ENCODE measurements around the gene SYS1.

SYS1 gene
- 49.2 to 81.3 (median 63.8) reads per million in 9 experiments for total RNA-seq

DNA sequence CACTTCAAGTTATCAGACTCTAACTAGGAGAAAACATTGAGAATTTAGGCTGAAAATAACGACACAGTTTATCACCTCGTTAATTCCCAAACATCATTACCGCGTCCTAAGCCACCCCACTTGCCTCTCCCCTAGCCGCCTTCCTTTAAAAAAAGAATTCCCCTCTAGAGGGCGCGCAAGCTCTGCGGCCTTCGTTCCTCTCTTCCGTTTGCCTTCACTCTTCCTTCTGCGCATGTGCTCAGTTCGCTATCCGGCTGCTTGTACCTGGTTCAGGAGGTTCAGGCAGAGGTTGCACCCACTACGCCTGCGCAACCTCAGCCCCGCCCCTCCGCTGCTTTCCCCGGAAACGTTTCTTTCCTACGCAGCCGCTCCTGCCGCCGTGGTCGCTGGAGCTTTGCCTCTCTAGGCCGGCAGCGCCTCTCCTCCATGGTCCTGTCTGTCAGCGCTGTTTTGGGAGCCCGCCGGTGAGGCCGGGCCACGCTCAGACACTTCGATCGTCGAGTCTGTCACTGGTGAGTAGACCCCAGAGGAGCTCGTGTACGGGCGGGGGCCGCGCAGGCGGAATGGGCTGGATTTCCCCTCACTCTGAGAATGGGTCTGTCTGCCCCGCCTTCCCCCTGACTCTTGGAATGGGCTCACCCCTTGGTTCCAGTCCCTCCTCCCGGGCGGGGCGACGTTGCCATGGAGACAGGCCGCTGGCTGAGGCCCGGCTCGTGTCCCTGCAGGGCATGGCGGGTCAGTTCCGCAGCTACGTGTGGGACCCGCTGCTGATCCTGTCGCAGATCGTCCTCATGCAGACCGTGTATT, at the start of gene SYS1:
Gene SYS1 (plus strand): TSS at position 353 of the 807 bp plus-strand sequence. CDS start 376 bp downstream, at position 729.
- H3K27me3 Mint-ChIP-seq = no peaks in the 10 kb centered on the region
- peaks cover 33% of the 10 kb centered on the region in 2 donors for H3K4me1 Mint-ChIP-seq (ENCODE audit: low read depth in 2 of 2)
- no peaks in the 10 kb centered on the region for H3K9me3 Mint-ChIP-seq
- ATAC-seq (replicated peaks) (peak; percentile 80), DNase-seq (peak; percentile 98 to 99 (median 98))
- peak within 1 kb of the TSS; percentile 95 to 96 for H3K27ac Mint-ChIP-seq
- H3K4me3 Mint-ChIP-seq = peak within 1 kb of the TSS; percentile 84 to 91
- peaks cover 41% of the 10 kb centered on the region for H3K36me3 Mint-ChIP-seq (ENCODE audit: insufficient read depth)

- no peaks in the 10 kb centered on the region for H3K9me3 Mint-ChIP-seq
- H3K27ac Mint-ChIP-seq = no peak overlapping the region
- ATAC-seq (replicated peaks) (no peak), DNase-seq (no peak)
- H3K4me3 Mint-ChIP-seq = no peak overlapping the region
- peaks cover under 1 to 12% of the 10 kb centered on the region in 2 donors for H3K4me1 Mint-ChIP-seq (ENCODE audit: low read depth in 2 of 2)
- H3K36me3 Mint-ChIP-seq (ENCODE audit: insufficient read depth) = no peaks in the 10 kb centered on the region
- H3K27me3 Mint-ChIP-seq = peaks cover 56 to 83% of the 10 kb centered on the region in 2 donors
These were observed 49.0 kb upstream of the SYS1 start for GRCh38 chr20:45313943-45314342.

GRCh38 chr20:45315672-45316071, 47.3 kb upstream of the SYS1 start:
- no peak for DNase-seq
- H3K27me3 Mint-ChIP-seq = peaks cover 45 to 66% of the 10 kb centered on the region in 2 donors
- H3K4me1 Mint-ChIP-seq (ENCODE audit: low read depth in 2 of 2) = peaks cover 5 to 19% of the 10 kb centered on the region in 2 donors

GRCh38 chr20:45316150-45317080, 46.5 kb upstream of the SYS1 start:
- H3K9me3 Mint-ChIP-seq = no peaks in the 10 kb centered on the region
- no peak overlapping the region for H3K4me3 Mint-ChIP-seq
- H3K4me1 Mint-ChIP-seq (ENCODE audit: low read depth in 2 of 2) = peaks cover 12 to 20% of the 10 kb centered on the region in 2 donors
- no peak for ATAC-seq (replicated peaks)
- peaks cover 8% of the 10 kb centered on the region for H3K36me3 Mint-ChIP-seq (ENCODE audit: insufficient read depth)
- H3K27me3 Mint-ChIP-seq = peaks cover 38 to 58% of the 10 kb centered on the region in 2 donors
- H3K27ac Mint-ChIP-seq = no peak overlapping the region
- no peak for DNase-seq

More at GRCh38 chr20:45315672-45316071, 47.3 kb upstream of the SYS1 start:
- no peak overlapping the region for H3K27ac Mint-ChIP-seq
- no peak overlapping the region for H3K4me3 Mint-ChIP-seq
- no peaks in the 10 kb centered on the region for H3K9me3 Mint-ChIP-seq
- ATAC-seq (replicated peaks) = no peak
- peaks cover 5% of the 10 kb centered on the region for H3K36me3 Mint-ChIP-seq (ENCODE audit: insufficient read depth)

DNA sequence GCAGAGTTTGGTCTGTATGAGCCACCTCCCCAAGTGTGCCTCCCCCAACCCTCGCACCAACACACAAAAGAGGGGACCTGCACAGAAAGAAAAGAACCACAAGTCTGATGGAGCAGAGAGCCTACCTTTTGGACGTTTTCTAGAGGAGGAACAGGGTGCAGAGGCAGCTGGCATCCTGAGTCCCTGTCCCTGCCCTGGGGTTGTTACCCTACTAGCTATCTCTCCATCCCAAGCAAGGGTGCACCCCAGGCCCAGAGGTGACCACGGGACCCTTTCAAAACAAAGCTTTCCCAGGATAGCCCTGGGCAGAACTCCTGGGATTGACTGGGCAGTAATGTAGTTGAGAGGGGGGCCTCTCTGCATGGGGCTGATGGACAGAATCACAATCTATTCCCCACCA, 45.1 kb upstream of the SYS1 start:
- no peak for DNase-seq
- peaks cover 25 to 44% of the 10 kb centered on the region in 2 donors for H3K27me3 Mint-ChIP-seq
- no peaks in the 10 kb centered on the region for H3K9me3 Mint-ChIP-seq
- no peak overlapping the region for H3K4me3 Mint-ChIP-seq
- ATAC-seq (replicated peaks) = no peak
- peaks cover 9% of the 10 kb centered on the region for H3K36me3 Mint-ChIP-seq (ENCODE audit: insufficient read depth)
- H3K4me1 Mint-ChIP-seq (ENCODE audit: low read depth in 2 of 2) = peaks cover 12 to 20% of the 10 kb centered on the region in 2 donors
- H3K27ac Mint-ChIP-seq = no peak overlapping the region

GRCh38 chr20:45318386-45318939, 44.5 kb upstream of the SYS1 start:
- H3K27me3 Mint-ChIP-seq = peaks cover 22 to 38% of the 10 kb centered on the region in 2 donors
- peaks cover 12 to 20% of the 10 kb centered on the region in 2 donors for H3K4me1 Mint-ChIP-seq (ENCODE audit: low read depth in 2 of 2)
- no peak overlapping the region for H3K27ac Mint-ChIP-seq
- ATAC-seq (replicated peaks) (no peak), DNase-seq (no peak)
- peaks cover 9% of the 10 kb centered on the region for H3K36me3 Mint-ChIP-seq (ENCODE audit: insufficient read depth)
- no peaks in the 10 kb centered on the region for H3K9me3 Mint-ChIP-seq
- H3K4me3 Mint-ChIP-seq = no peak overlapping the region

- H3K4me1 Mint-ChIP-seq (ENCODE audit: low read depth in 2 of 2) = peaks cover 12 to 20% of the 10 kb centered on the region in 2 donors
These were observed 44.0 kb upstream of the SYS1 start for GRCh38 chr20:45318948-45319347.

GRCh38 chr20:45320948-45321595, 41.9 kb upstream of the SYS1 start:
- no peak for DNase-seq
- Mint-ChIP-seq H3K27me3 (peaks cover 0 to 16% of the 10 kb centered on the region in 2 donors), H3K9me3 (no peaks in the 10 kb centered on the region), H3K4me1 (ENCODE audit: low read depth in 2 of 2) (peaks cover 12 to 20% of the 10 kb centered on the region in 2 donors), H3K27ac (peak overlapping the region; percentile 64 to 68), H3K36me3 (ENCODE audit: insufficient read depth) (peaks cover 9% of the 10 kb centered on the region), H3K4me3 (peak overlapping the region; percentile 37 to 60)
- ATAC-seq (replicated peaks) = peak; percentile 90

More at GRCh38 chr20:45318948-45319347, 44.0 kb upstream of the SYS1 start:
- Mint-ChIP-seq H3K36me3 (ENCODE audit: insufficient read depth) (peaks cover 9% of the 10 kb centered on the region), H3K27me3 (peaks cover 17 to 33% of the 10 kb centered on the region in 2 donors), H3K27ac (no peak overlapping the region), H3K9me3 (no peaks in the 10 kb centered on the region), H3K4me3 (no peak overlapping the region)
- ATAC-seq (replicated peaks) (no peak), DNase-seq (no peak)

- H3K4me3 Mint-ChIP-seq = no peak overlapping the region
- H3K4me1 Mint-ChIP-seq (ENCODE audit: low read depth in 2 of 2) = peaks cover 12 to 20% of the 10 kb centered on the region in 2 donors
- ATAC-seq (replicated peaks) (no peak), DNase-seq (no peak)
- H3K27me3 Mint-ChIP-seq = no peaks in the 10 kb centered on the region
- H3K27ac Mint-ChIP-seq = no peak overlapping the region
- H3K9me3 Mint-ChIP-seq = no peaks in the 10 kb centered on the region
- peaks cover 12% of the 10 kb centered on the region for H3K36me3 Mint-ChIP-seq (ENCODE audit: insufficient read depth)
These were observed 40.0 kb upstream of the SYS1 start for GRCh38 chr20:45322952-45323383.

DNA sequence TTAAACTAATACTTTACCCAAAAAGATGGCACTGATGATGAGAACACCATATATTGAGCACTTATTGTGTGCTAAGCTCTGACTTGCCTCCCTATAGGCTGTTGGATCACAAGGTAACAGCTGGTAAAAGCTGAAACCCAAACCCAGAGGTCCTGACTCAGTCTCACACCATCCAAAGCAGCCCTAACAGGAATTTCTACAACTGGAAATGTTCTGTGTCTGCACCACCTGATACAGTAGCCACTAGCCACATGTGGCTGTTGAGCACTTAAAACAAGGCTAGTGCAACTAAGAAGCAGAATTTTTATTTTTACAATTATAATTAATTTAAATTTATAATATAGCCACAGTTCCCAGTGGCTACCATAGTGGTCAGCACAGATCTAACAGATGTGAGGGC, 39.2 kb upstream of the SYS1 start:
- DNase-seq (no peak), ATAC-seq (replicated peaks) (no peak)
- H3K27ac Mint-ChIP-seq = no peak overlapping the region
- H3K9me3 Mint-ChIP-seq = no peaks in the 10 kb centered on the region
- H3K36me3 Mint-ChIP-seq (ENCODE audit: insufficient read depth) = peaks cover 12% of the 10 kb centered on the region
- H3K4me3 Mint-ChIP-seq = no peak overlapping the region
- H3K4me1 Mint-ChIP-seq (ENCODE audit: low read depth in 2 of 2) = peaks cover 12 to 20% of the 10 kb centered on the region in 2 donors
- H3K27me3 Mint-ChIP-seq = no peaks in the 10 kb centered on the region

DNA sequence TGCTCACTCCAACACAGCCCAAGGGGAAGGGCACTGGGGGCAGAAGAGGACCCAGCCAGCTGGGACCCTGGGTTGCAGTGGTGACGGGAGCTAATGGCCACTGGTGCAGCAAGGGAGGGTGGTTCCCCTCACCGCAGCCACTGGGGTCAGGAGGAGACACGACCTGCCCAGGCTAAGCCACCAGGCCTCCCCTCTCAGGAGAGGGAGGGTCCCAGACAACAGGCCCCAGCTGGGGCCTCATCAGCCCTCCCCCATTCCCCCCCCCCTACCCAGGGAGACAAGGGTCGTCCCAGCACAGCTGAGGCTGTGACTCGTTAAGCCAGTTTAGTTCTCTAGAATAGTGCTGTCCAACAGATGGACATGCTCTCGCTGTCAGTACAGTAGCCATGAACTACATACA, 37.6 kb upstream of the SYS1 start:
- ATAC-seq (replicated peaks) = no peak
- no peak overlapping the region for H3K4me3 Mint-ChIP-seq
- no peak for DNase-seq
- H3K36me3 Mint-ChIP-seq (ENCODE audit: insufficient read depth) = peaks cover 7% of the 10 kb centered on the region
- peaks cover 7 to 12% of the 10 kb centered on the region in 2 donors for H3K4me1 Mint-ChIP-seq (ENCODE audit: low read depth in 2 of 2)
- no peaks in the 10 kb centered on the region for H3K9me3 Mint-ChIP-seq
- H3K27ac Mint-ChIP-seq = no peak overlapping the region
- H3K27me3 Mint-ChIP-seq = no peaks in the 10 kb centered on the region

DNA sequence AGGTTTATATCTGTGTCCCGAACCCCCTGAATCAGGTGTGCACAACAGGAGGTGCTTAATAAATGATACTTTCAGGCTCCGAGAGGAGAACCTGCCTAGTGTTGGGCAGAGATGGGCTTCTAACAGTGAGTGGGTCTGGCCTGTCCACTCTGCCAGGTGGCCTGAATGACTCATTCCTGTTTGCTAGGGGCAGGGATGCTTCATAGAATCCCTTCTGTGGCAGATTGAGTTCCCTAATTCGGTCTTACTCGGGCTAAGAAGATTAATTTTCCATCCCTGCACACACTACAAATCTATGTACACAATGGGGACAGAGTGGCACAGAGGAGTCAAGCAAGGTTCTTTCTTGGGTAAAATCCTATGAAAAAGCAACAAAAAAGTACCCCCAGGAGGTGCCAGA, 34.5 kb upstream of the SYS1 start:
- no peak for ATAC-seq (replicated peaks)
- Mint-ChIP-seq H3K27ac (no peak overlapping the region), H3K27me3 (no peaks in the 10 kb centered on the region), H3K9me3 (no peaks in the 10 kb centered on the region), H3K36me3 (ENCODE audit: insufficient read depth) (peaks cover 4% of the 10 kb centered on the region), H3K4me1 (ENCODE audit: low read depth in 2 of 2) (no peaks in the 10 kb centered on the region), H3K4me3 (no peak overlapping the region)
- no peak for DNase-seq

Measured in effector memory CD8-positive, alpha-beta T cell (primary cell).